Stomach (tissue), 9 donors: Measurements from ENCODE around the gene VPS11. TPM values are rescaled to one million over a fixed set of nuclear protein-coding genes. Genes with fewer than 3 reads are reported as not detected.
A peak's percentile ranks its signal among the peaks of the same experiment; 100 is the strongest.

Experiments used
- DNase-seq, 2 donors: peaks; one replicate each; pipeline versions ENCODE4 v3.0.0 to v3.0.0-alpha.2; 2013 to 2019
- H3K27ac ChIP-seq, 5 donors: fragments of 200-600 bp in 4 of 5; sonication (generic) in 4 of 5; one replicate each; pipeline ENCODE4 v1.5.1; 2013 to 2019; ENCODE audit warnings: mild to moderate bottlenecking in 1 of 5, moderate library complexity in 1 of 5
- H3K27me3 ChIP-seq, 3 donors: fragments of 200-600 bp; sonication (generic); one replicate each; pipeline ENCODE4 v1.5.1; 2017 to 2019; ENCODE audit warnings: mixed run types in 1 of 3
- H3K36me3 ChIP-seq, 4 donors: fragments of 200-600 bp; sonication (generic); 1 replicate in 3 of 4; 2 replicates in 1 of 4; pipeline ENCODE4 v1.5.1; 2016 to 2019
- H3K4me1 ChIP-seq, 4 donors: fragments of 200-600 bp; sonication (generic); one replicate each; pipeline ENCODE4 v1.5.1; 2016 to 2019
- H3K4me3 ChIP-seq, 4 donors: fragments of 200-600 bp; sonication (generic) in 3 of 4; one replicate each; pipeline ENCODE4 v1.5.1; 2016 to 2019; ENCODE audit warnings: mild to moderate bottlenecking in 1 of 4
- H3K9me3 ChIP-seq, 4 donors: fragments of 200-600 bp; sonication (generic); one replicate each; pipeline ENCODE4 v1.5.1; 2016 to 2019
- EP300 ChIP-seq: sonication (generic); formaldehyde crosslinking; IDR thresholded peaks from one replicate; pipeline ENCODE4 v1.6.1; 2017; ENCODE audit warnings: antibody characterized with exemption
- POLR2A ChIP-seq, 4 donors: fragments of 450-650 bp; IDR thresholded peaks; one replicate each; pipeline ENCODE4 v1.6.1; 2016; ENCODE audit warnings: antibody characterized with exemption in 4 of 4, control low read depth in 2 of 4, mild to moderate bottlenecking in 1 of 4, moderate library complexity in 1 of 4
- POLR2AphosphoS5 ChIP-seq, 3 donors: sonication (generic); formaldehyde crosslinking; IDR thresholded peaks; one replicate each; pipeline ENCODE4 v1.6.1; 2016; ENCODE audit warnings: antibody characterized with exemption in 3 of 3
- WGBS, 5 donors: extraction: QIAGEN DNeasy Blood & Tissue Kit in 3 of 5; methylation state at CpG; one replicate each; pipeline versions ENCODE4 v1.1.5 to v1.1.7; 2013 to 2018; 5-methylcytosine and 5-hydroxymethylcytosine counted together
- intact Hi-C: fragments of 100-400 bp; cut with DNase I; formaldehyde crosslinking; loops from one replicate; pipeline ENCODE4 v1.15.1; 2023; ENCODE audit warnings: low total_unique reads
- polyA plus RNA-seq, 3 donors: library from polyadenylated mRNA; stranded (reverse); fragments of 200-250 nt; gene quantifications; one replicate each; pipeline ENCODE4 v1.2.3, GENCODE V29; 2013
- total RNA-seq, 5 donors: library from RNA; depleted of rRNA; stranded (reverse); fragments of >200 nt; gene quantifications; one replicate each; pipeline versions ENCODE4 v1.1.0 to v1.2.3, GENCODE V29; 2014 to 2016
- TF ChIP-seq, protein P1 (sequence below), 7 experiments: fragments of 450-650 bp in 4 of 7; fragments of 200-600 bp in 3 of 7; sonication (generic) in 3 of 7; IDR thresholded peaks; one replicate each; pipeline ENCODE4 v1.5.1; 2016 to 2019; ENCODE audit warnings: antibody characterized with exemption in 7 of 7, control low read depth in 2 of 7, mild to moderate bottlenecking in 1 of 7
- donor health status: healthy with polysubstance abuse.
- donor health status: Bipolar disorder and iron deficiency.
- donor health status: healthy.

The VPS11 gene
- total and polyA plus RNA-seq, 8 donors = 8.2 to 190 (median 33.2) TPM

DNA sequence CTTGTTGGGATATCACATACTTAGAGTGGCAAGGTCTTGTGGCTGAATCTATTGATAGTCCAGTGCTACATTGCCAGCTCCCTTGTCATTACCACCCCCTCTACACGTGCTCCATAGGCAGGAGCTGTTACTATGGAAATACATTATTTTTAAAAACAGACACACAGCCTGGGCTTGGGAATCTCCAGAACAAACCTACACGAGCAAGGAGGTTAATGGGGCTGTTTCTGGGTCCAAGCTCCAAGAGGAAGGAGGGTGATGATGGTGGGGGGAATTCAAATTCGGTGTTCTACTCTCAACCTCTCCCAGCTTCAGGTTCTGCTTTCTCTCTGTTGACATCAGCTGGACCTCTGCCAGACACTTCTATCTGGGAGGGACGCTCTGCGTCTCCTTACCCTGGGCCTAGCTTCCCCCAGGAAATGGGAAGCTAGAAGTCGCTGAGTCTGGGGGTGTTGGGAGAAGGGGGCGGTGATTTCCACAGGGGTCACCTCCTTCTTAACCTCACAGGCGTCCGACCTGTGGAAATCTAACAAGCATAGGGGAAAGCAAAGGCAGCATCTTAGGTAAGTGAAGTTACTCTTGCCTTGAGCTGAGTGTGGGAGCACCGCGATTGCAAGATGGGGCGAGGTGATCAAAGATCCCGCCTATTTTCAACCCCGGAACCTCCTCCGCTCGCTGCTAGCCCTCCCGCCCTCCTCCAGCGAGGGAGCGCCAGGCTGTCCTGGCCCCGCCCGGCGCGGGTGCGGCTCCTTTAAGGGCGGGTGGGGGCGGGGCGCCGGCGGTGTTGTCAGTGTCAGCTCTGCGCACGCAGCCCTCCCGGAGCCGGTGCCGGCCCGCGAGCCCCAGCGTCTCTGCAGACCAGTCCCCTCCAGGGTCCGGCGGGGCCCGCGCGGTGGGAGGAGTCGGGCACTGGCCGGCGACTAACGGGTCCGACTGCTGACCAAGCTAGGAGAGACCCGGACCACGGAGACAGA is 39.2 kb downstream of the VPS11 start, which contains the start of gene C2CD2L:
TSS of gene C2CD2L (plus strand) at position 781 of the 974 bp plus-strand sequence. CDS start 398 bp downstream, outside the sequence.
- Histone ChIP-seq H3K27ac (peak within 1 kb of the TSS; percentile 73 to 88 (median 83)), H3K36me3 (peaks cover 10 to 16% (median 15%) of the 10 kb centered on the region in 4 donors), H3K4me3 (peak within 1 kb of the TSS; percentile 73 to 98 (median 94)), H3K27me3 (no peaks in the 10 kb centered on the region), H3K9me3 (no peaks in the 10 kb centered on the region), H3K4me1 (peaks cover 24 to 57% (median 46%) of the 10 kb centered on the region in 4 donors)
- TF ChIP-seq POLR2A (IDR thresholded peaks at IDR 0.05) = no peak
- peak in 2 of 3 donors; percentile 3 to 69 for TF ChIP-seq POLR2AphosphoS5 (IDR thresholded peaks at IDR 0.05)
- no peak for TF ChIP-seq EP300
- intact Hi-C loops = no loop called here
- DNase-seq = peak; percentile 92 to 97
- 1 to 2% (median 2%) methylated on average over 26 to 49 of the region's 49 CpGs for WGBS, 5 donors

DNA sequence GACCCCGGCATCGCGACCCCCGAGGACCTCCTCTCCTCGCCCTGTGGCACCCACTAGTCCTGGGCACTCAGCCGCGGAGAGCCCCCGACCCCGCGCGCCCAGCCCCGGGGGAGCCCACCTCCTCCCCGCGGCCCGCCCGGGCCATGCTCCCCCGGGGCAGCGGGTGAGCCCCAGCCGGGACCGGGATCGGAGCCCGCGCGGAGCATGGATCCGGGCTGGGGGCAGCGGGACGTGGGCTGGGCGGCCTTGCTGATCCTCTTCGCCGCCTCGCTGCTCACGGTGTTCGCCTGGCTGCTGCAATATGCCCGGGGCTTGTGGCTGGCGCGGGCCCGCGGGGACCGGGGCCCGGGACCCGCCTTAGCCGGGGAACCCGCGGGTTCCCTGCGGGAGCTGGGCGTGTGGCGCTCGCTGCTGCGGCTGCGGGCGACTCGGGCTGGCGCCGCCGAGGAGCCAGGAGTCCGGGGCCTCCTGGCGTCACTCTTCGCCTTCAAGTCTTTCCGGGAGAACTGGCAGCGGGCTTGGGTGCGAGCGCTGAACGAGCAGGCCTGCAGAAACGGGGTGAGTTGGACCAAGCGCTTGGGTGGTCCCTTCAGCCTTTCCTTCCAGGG is 40.0 kb downstream of the VPS11 start:
- intact Hi-C loops = no loop called here
- DNase-seq = peak in 1 of 2 donors; percentile 44
- H3K27ac ChIP-seq = peak overlapping the region; percentile 73 to 88 (median 83)
- WGBS, 5 donors = 0 to 3% (median 1%) methylated on average over 24 to 65 of the region's 65 CpGs
- TF ChIP-seq, protein P1, sequence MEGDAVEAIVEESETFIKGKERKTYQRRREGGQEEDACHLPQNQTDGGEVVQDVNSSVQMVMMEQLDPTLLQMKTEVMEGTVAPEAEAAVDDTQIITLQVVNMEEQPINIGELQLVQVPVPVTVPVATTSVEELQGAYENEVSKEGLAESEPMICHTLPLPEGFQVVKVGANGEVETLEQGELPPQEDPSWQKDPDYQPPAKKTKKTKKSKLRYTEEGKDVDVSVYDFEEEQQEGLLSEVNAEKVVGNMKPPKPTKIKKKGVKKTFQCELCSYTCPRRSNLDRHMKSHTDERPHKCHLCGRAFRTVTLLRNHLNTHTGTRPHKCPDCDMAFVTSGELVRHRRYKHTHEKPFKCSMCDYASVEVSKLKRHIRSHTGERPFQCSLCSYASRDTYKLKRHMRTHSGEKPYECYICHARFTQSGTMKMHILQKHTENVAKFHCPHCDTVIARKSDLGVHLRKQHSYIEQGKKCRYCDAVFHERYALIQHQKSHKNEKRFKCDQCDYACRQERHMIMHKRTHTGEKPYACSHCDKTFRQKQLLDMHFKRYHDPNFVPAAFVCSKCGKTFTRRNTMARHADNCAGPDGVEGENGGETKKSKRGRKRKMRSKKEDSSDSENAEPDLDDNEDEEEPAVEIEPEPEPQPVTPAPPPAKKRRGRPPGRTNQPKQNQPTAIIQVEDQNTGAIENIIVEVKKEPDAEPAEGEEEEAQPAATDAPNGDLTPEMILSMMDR (IDR thresholded peaks at IDR 0.05) = no peak
- TF ChIP-seq POLR2A (IDR thresholded peaks at IDR 0.05) = no peak
- no peak for TF ChIP-seq POLR2AphosphoS5 (IDR thresholded peaks at IDR 0.05)
- no peak for TF ChIP-seq EP300
- H3K4me3 ChIP-seq = peak overlapping the region; percentile 73 to 98 (median 94)
- H3K9me3 ChIP-seq = no peaks in the 10 kb centered on the region
- H3K4me1 ChIP-seq = peaks cover 24 to 54% (median 46%) of the 10 kb centered on the region in 4 donors
- H3K27me3 ChIP-seq = no peaks in the 10 kb centered on the region
- peaks cover 18 to 24% (median 23%) of the 10 kb centered on the region in 4 donors for H3K36me3 ChIP-seq

DNA sequence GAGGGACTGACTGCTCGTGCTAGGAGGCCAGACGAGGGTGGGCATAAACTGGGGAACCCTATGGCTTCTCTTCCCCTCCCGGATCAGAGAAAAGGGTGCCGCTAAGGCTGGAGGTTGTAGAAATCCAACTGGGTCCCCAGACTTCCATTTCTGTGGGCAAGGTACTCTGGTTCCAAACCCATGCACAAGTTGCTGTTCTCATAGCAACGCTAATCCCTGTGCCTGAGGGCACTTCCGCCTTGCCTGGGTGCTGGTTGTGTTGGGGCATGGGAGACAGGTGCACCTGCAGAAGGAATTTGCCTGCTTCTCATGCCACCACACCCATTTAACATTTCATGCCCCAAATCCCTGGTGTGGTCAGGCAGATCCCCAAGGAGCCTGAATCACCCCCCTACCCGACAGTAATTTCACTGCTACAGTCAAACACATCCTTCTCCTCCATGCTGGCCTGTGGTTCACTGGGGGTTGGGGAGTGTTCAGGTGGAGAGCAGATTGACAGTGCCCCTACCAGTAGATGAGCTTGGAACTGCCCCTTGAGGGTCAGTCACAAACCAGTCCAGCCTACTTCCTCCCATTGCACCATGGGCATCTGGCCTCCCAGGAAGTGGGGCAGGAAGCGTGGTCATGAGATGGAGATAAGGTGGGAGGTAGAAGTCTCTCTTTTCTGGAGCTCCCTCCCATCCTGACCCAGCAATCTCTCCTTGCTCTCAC is 40.7 kb downstream of the VPS11 start:
- WGBS, 5 donors = 15 to 21% (median 17%) methylated on average over 8 of the region's 8 CpGs
- peak overlapping the region; percentile 73 to 98 (median 94) for H3K4me3 ChIP-seq
- H3K4me1 ChIP-seq = peaks cover 18 to 48% (median 40%) of the 10 kb centered on the region in 4 donors
- H3K36me3 ChIP-seq = peaks cover 23 to 31% (median 29%) of the 10 kb centered on the region in 4 donors
- DNase-seq = peak; percentile 53 to 74
- no peaks in the 10 kb centered on the region for H3K27me3 ChIP-seq
- H3K9me3 ChIP-seq = no peaks in the 10 kb centered on the region
- peak overlapping the region; percentile 73 to 88 (median 83) for H3K27ac ChIP-seq
- TF ChIP-seq POLR2AphosphoS5 (IDR thresholded peaks at IDR 0.05) (no peak), EP300 (no peak), POLR2A (IDR thresholded peaks at IDR 0.05) (no peak)
- TF ChIP-seq, protein P1 (IDR thresholded peaks at IDR 0.05) = no peak
- intact Hi-C loops = no loop called here

DNA sequence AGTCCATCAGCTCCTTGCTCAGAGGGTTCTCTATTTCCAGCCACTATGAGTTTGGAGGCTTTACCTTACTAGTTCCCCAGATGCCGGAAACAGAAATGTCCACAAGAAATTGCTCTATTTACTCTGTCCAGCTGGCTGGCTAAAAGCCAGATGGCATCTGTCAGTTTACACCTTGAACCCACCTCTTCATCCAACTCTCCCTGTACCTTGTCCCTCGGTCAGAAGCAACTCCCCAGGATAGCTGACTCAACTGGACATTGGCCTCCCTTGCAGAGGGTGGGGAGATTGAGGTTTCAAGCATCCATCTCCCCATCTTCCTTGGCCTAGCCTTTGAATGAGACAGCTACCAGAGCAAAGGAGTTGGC is 41.2 kb downstream of the VPS11 start:
- DNase-seq = peak in 1 of 2 donors; percentile 34
- Histone ChIP-seq H3K4me1 (peaks cover 18 to 42% (median 35%) of the 10 kb centered on the region in 4 donors), H3K36me3 (peaks cover 28 to 36% (median 35%) of the 10 kb centered on the region in 4 donors), H3K27ac (peak overlapping the region in 2 of 5 donors; percentile 80 to 83), H3K4me3 (peak overlapping the region in 3 of 4 donors; percentile 73 to 97 (median 90)), H3K27me3 (no peaks in the 10 kb centered on the region), H3K9me3 (no peaks in the 10 kb centered on the region)
- whole genome bisulfite sequencing, 5 donors = 51 to 69% (median 63%) methylated on average over 2 of the region's 2 CpGs
- intact Hi-C loops = no loop called here
- TF ChIP-seq, protein P1 (IDR thresholded peaks at IDR 0.05) = no peak
- TF ChIP-seq POLR2AphosphoS5 (IDR thresholded peaks at IDR 0.05) (no peak), EP300 (no peak), POLR2A (IDR thresholded peaks at IDR 0.05) (no peak)
